RWPE1 (cell line): ENCODE results near the gene HIVEP2.

Source experiments
- CTCF ChIA-PET: fragments of 350-600 bp; sonication (Branson Sonifier 250); formaldehyde crosslinking; extraction: SDS; loops from one replicate; lab custom pipeline; 2021; lab: Yijun Ruan, JAX
- POLR2A ChIA-PET: fragments of 400-600 bp; formaldehyde crosslinking; extraction: SDS; loops from one replicate; lab custom pipeline; 2020; ENCODE audit warnings: antibody characterized with exemption; ENCODE audit not compliant: low non-redundant PET; lab: Yijun Ruan, JAX
- DNase-seq: peaks from one replicate; pipeline ENCODE4 v3.0.0; 2012; ENCODE audit warnings: low spot score
- H3K27ac ChIP-seq: fragments of 450-650 bp; 2 replicates; pipeline ENCODE4 v1.5.1; 2017
- TF ChIP-seq, protein P1 (sequence below): fragments of 450-650 bp; conservative IDR thresholded peaks from 2 replicates; pipeline ENCODE4 v1.5.1; 2017; ENCODE audit warnings: low read depth, mild to moderate bottlenecking

The HIVEP2 gene

GRCh38 chr6:142867988-142868812, 76.8 kb downstream of the HIVEP2 start:
- TF ChIP-seq, protein P1, sequence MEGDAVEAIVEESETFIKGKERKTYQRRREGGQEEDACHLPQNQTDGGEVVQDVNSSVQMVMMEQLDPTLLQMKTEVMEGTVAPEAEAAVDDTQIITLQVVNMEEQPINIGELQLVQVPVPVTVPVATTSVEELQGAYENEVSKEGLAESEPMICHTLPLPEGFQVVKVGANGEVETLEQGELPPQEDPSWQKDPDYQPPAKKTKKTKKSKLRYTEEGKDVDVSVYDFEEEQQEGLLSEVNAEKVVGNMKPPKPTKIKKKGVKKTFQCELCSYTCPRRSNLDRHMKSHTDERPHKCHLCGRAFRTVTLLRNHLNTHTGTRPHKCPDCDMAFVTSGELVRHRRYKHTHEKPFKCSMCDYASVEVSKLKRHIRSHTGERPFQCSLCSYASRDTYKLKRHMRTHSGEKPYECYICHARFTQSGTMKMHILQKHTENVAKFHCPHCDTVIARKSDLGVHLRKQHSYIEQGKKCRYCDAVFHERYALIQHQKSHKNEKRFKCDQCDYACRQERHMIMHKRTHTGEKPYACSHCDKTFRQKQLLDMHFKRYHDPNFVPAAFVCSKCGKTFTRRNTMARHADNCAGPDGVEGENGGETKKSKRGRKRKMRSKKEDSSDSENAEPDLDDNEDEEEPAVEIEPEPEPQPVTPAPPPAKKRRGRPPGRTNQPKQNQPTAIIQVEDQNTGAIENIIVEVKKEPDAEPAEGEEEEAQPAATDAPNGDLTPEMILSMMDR, result no peak
- POLR2A ChIA-PET, result no interaction called here
- no peak overlapping the region for H3K27ac ChIP-seq
- CTCF ChIA-PET, result interaction anchor here (0.6 kb wide), 1 partner anchor 643 kb away, joined by 3 read pairs; the partner anchor contains the start of gene FUCA2
- no peak for DNase-seq

GRCh38 chr6:142867355-142867801, 77.6 kb downstream of the HIVEP2 start:
- DNase-seq, result no peak
- POLR2A ChIA-PET, result no interaction called here
- H3K27ac ChIP-seq, result no peak overlapping the region
- CTCF ChIA-PET, result no interaction called here
- TF ChIP-seq, protein P1, result no peak

GRCh38 chr6:142863981-142864380, 81.0 kb downstream of the HIVEP2 start:
- no peak overlapping the region for H3K27ac ChIP-seq
- ChIA-PET POLR2A (no interaction called here), CTCF (interaction anchor here (0.5 to 0.7 kb wide), 3 partner anchors 88 to 172 kb away, joined by 3 read pairs; no protein-coding TSS in a partner anchor)
- DNase-seq, result no peak
- TF ChIP-seq, protein P1, result no peak

- TF ChIP-seq, protein P1, result no peak
- CTCF ChIA-PET, result no interaction called here
- no peak for DNase-seq
- POLR2A ChIA-PET, result no interaction called here
- H3K27ac ChIP-seq, result no peak overlapping the region
These were observed 83.3 kb downstream of the HIVEP2 start for GRCh38 chr6:142861711-142862110.

DNA sequence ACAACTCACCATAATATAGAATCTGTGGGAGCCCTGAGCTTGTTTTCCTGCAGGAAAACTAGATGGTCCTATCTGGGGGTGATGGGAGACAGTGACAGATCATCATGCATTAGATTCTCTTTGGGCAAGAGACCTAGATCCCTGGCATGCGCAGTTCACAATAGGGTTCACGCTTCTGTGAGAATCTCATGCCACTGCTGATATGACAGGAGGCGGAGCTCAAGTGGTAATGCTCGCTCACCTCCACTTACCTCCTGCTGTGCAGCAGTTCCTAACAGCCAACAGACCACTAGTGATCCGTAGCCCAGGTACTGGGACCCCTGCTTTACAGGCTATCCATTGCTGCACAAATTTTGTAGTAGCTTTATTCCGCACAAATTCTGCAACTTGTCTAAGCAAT, 84.5 kb downstream of the HIVEP2 start:
- H3K27ac ChIP-seq, result no peak overlapping the region
- DNase-seq, result no peak
- POLR2A ChIA-PET, result no interaction called here
- TF ChIP-seq, protein P1, result no peak
- CTCF ChIA-PET, result no interaction called here

DNA sequence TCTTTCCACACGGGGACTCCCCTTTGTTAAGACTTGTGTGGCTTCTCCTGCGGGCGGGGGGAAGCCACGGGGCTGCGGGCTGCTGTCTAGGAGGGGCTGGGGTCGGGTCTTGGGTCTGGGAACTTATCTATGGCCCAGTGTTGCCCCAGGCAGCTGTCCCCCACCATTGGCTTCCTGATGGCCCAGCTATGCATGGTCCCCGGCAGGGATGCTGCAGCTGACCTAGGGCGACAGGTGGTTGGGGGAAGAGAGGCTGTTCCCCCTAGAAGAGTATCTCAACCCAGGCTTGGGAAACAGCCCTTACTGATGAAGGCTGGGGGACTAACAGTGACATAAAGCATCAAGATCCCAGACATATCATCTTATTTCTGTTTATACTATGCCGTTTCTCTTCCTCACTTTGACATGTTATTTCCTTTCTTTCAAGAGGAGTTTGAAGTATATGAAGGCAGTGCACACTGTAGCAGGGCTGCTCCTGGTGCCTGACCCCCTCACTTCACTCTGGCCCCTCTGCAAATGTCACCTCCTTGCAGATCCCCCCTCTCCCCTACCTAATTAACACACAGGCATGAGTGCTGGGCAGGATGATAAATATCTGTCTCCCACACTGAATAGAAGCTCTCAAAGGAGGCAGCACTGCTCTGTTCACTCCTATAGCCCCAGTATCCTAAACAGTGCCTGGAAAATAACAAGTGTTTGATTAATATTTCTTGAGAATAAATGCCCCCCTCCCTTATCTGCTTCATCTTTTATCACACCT, 87.0 kb downstream of the HIVEP2 start:
- TF ChIP-seq, protein P1, result no peak
- no peak overlapping the region for H3K27ac ChIP-seq
- ChIA-PET CTCF (no interaction called here), POLR2A (no interaction called here)
- DNase-seq, result no peak
